Measurements from ENCODE around the gene PLSCR1. TPM values are rescaled to one million over a fixed set of nuclear protein-coding genes. Genes with fewer than 3 reads are reported as not detected.

The PLSCR1 gene
- total and polyA plus RNA-seq, 2 of the 4 experiments (the other 2 are of a cell fraction): 5.6 to 13.2 TPM

DNA sequence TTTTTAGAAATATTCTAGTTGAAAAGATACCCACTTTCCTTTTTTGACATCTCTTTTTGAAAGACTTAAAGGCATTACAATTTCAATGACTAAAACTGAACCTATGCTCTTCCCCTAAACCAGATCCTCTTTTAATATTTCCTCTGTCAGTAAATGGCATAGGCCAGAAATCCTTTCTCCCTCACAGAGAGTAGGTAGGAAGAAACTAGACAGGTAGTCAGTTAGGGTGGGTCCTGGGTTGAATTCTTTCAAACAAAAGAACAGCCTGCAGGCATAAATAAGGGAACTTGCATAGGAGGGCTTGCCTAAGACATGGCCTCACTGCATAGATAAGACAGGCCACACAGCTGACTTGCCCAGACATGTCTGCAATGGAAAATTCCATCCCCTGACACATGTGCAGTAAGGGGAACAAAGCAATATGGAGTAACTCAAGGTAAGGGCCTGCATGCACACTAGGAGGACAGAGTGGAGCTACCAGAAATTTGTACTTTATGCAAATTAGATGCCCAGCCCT is 37.6 kb upstream of the PLSCR1 start:
- H4K20me1 ChIP-seq (ENCODE audit: insufficient read depth, low read length): no peaks in the 10 kb centered on the region
- 0 out of 2 replicates have a peak overlapping the region, but pooled peaks have one; percentile 13 for H3K14ac ChIP-seq (replicated peaks; ENCODE audit: low read depth, low read length)
- peaks cover 2% of the 10 kb centered on the region; the same call in 1 of the 2 replicates for H3K9me3 ChIP-seq (ENCODE audit: control insufficient read depth, insufficient read depth, low read length)
- no TSS peak for BruUV-seq (replicated peaks)
- no peaks in the 10 kb centered on the region for H3K27me3 ChIP-seq (ENCODE audit: control insufficient read depth, insufficient read depth, low read length)
- peak overlapping the region; percentile 77 for H3K18ac ChIP-seq (ENCODE audit: low read depth, low read length)
- TF ChIP-seq RFX5 (IDR thresholded peaks at IDR 0.05; ENCODE audit: low read depth, low read length) (no peak), POLR2A (IDR thresholded peaks at IDR 0.05; ENCODE audit: low read depth, low read length) (no peak)
- H2BK120ac ChIP-seq (ENCODE audit: low read depth, low read length): peak overlapping the region; percentile 72; the same call in 1 of the 2 replicates
- H3K23ac ChIP-seq (ENCODE audit: low read depth, low read length): no peak overlapping the region
- no peaks in the 10 kb centered on the region for H3K36me3 ChIP-seq (ENCODE audit: control insufficient read depth, insufficient read depth, low read length)
- no peak overlapping the region for H2AK9ac ChIP-seq (replicated peaks; ENCODE audit: low read depth, low read length, poor library complexity)
- H4K91ac ChIP-seq (ENCODE audit: insufficient read depth, low read depth, low read length): no peak overlapping the region
- DNase-seq (peak; percentile 34), ATAC-seq (ENCODE audit: low read depth) (no peak)
- H4K8ac ChIP-seq (ENCODE audit: low read depth in 2 of 2, low read length in 2 of 2): peak overlapping the region; percentile 61 to 62; a peak in 3 of 4 replicates
- no peak overlapping the region for H2AK5ac ChIP-seq (ENCODE audit: low read depth, low read length)
- intact Hi-C loops (cut with micrococcal nuclease) (no loop called here), in situ Hi-C loops (cut with MboI; ENCODE audit: low sequenced_read_pairs) (loop anchor here (10.0 kb wide), 1 partner anchor 367 kb away; no protein-coding TSS in a partner anchor), dilution Hi-C loops (cut with HindIII; ENCODE audit: low sequenced_read_pairs, unreplicated experiment) (no loop called here)
- no peak overlapping the region for H3K9ac ChIP-seq (ENCODE audit: low read depth, low read length)
- H2BK5ac ChIP-seq (ENCODE audit: low read depth, low read length, poor library complexity, severe bottlenecking): peak overlapping the region; percentile 54
- H2BK20ac ChIP-seq (ENCODE audit: low read depth, low read length): peak overlapping the region; percentile 39; the same call in 1 of the 2 replicates
- H3K56ac ChIP-seq (ENCODE audit: extremely low read depth, insufficient read depth, low read length): no peak overlapping the region
- CTCF ChIA-PET: interaction anchor here (1.4 kb wide), 1 partner anchor 391 kb away, joined by 3 read pairs; no protein-coding TSS in a partner anchor
- H3K4me3 ChIP-seq (ENCODE audit: insufficient read depth, low read depth, low read length): no peak overlapping the region
- no peak overlapping the region; the same call in 1 of the 2 replicates for H3K4ac ChIP-seq (ENCODE audit: low read depth, low read length)
- H3K4me2 ChIP-seq (ENCODE audit: low read depth, low read length): no peak overlapping the region
- no peak overlapping the region for H2BK15ac ChIP-seq (ENCODE audit: low read depth, low read length)
- H3K27ac ChIP-seq (ENCODE audit: insufficient read depth, low read length): no peak overlapping the region
- no peaks in the 10 kb centered on the region for H3K9me1 ChIP-seq (ENCODE audit: insufficient read depth, low read length)
- POLR2A ChIA-PET (ENCODE audit: unreplicated experiment): no interaction called here
- peak overlapping the region; percentile 76; the same call in 1 of the 2 replicates for H4K5ac ChIP-seq (ENCODE audit: low read depth, low read length)
- peaks cover 2% of the 10 kb centered on the region; the same call in 1 of the 2 replicates for H3K4me1 ChIP-seq (ENCODE audit: control insufficient read depth, insufficient read depth, low read length)
- H3K79me1 ChIP-seq (ENCODE audit: low read depth in 1 of 2, low read length in 2 of 2): no peaks in the 10 kb centered on the region
- peak overlapping the region; percentile 51 for H2AFZ ChIP-seq (replicated peaks; ENCODE audit: low read length, poor library complexity)

Data from IMR-90 (cell line).